KOPT-K1 (cell line): ENCODE data around the gene PTPRK.
"Not testable (repeated sequence)": the region's sequence is repeated elsewhere in the genome, so short reads cannot be mapped to it uniquely, and the experiment has no call there.

Source experiments
- H3K27ac ChIP-seq: fragments of 200-600 bp; sonication (generic); 2 replicates; pipeline ENCODE4 v1.5.1; 2016; ENCODE audit warnings: antibody characterized with exemption, mild to moderate bottlenecking, low read depth, low read length; ENCODE audit not compliant: poor library complexity, severe bottlenecking
- H3K36me3 ChIP-seq: fragments of 200-600 bp; sonication (generic); 2 replicates; pipeline ENCODE4 v1.5.1; 2017; ENCODE audit warnings: antibody characterized with exemption, mild to moderate bottlenecking, low read length, moderate library complexity; ENCODE audit not compliant: insufficient read depth
- H3K9me3 ChIP-seq: fragments of 200-600 bp; sonication (generic); 2 replicates; pipeline ENCODE4 v1.5.1; 2017; ENCODE audit warnings: antibody characterized with exemption, low read length, mild to moderate bottlenecking; ENCODE audit not compliant: insufficient read depth, poor library complexity, severe bottlenecking

The PTPRK gene

GRCh38 chr6:128024046-128024445 lies 496.4 kb downstream of the PTPRK start:
- Histone ChIP-seq H3K27ac (no peak overlapping the region), H3K9me3 (no peaks in the 10 kb centered on the region), H3K36me3 (no peaks in the 10 kb centered on the region)

DNA sequence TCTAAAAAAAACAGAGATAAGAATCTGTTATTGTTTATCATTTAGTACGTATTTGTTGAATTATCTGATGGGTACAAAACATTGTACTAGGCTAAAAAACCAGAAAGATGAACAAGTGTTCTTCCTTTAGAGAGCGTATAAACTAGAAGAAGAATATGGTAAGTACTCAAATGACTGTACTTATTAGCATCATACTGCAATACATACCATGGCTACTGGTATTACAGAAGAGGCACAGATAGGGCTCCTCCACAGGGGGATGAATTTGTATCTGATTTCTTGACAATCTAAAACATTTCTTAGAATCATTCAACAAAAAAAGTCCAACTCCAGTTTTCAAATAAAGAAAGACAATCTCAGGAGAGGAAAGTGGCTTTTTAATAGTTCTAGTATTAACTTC lies 501.6 kb downstream of the PTPRK start:
- H3K36me3 ChIP-seq: no peaks in the 10 kb centered on the region
- H3K9me3 ChIP-seq: no peaks in the 10 kb centered on the region
- no peak overlapping the region for H3K27ac ChIP-seq

GRCh38 chr6:128017288-128017687 lies 503.1 kb downstream of the PTPRK start:
- Histone ChIP-seq H3K9me3 (no peaks in the 10 kb centered on the region), H3K36me3 (no peaks in the 10 kb centered on the region), H3K27ac (no peak overlapping the region)

GRCh38 chr6:128007658-128008057 lies 512.7 kb downstream of the PTPRK start:
- H3K27ac ChIP-seq: no peak overlapping the region
- H3K9me3 ChIP-seq: no peaks in the 10 kb centered on the region
- H3K36me3 ChIP-seq: no peaks in the 10 kb centered on the region

DNA sequence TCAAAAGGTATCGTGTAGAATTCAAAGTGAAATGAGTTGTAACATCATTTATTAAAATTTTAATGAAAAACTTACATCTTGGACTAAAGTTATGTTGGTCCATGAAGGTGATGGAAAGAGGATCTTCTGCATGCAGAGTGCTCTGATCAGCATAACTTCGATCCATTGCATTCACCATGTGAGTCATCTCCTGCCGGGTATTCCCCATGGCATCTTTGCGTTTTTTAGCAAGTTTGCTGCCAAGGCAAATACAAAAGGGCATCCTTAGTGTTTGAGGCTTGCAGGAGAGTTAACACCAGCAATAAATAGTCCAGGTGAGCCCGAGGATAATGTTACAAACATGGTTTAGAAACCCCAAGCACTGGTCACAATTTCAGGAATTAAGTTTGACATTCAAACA lies 515.4 kb downstream of the PTPRK start:
- Histone ChIP-seq H3K9me3 (no peaks in the 10 kb centered on the region), H3K36me3 (no peaks in the 10 kb centered on the region), H3K27ac (no peak overlapping the region)

GRCh38 chr6:128000363-128000762 lies 520.0 kb downstream of the PTPRK start:
- Histone ChIP-seq H3K36me3 (no peaks in the 10 kb centered on the region), H3K9me3 (no peaks in the 10 kb centered on the region), H3K27ac (no peak overlapping the region)

- H3K36me3 ChIP-seq: no peaks in the 10 kb centered on the region
- no peaks in the 10 kb centered on the region for H3K9me3 ChIP-seq
- H3K27ac ChIP-seq: peak overlapping the region; percentile 90
Observed at GRCh38 chr6:127998985-127999384, 521.4 kb downstream of the PTPRK start.

GRCh38 chr6:127997496-127998164 lies 522.8 kb downstream of the PTPRK start:
- H3K9me3 ChIP-seq: no peaks in the 10 kb centered on the region
- H3K27ac ChIP-seq: peak overlapping the region; percentile 90
- H3K36me3 ChIP-seq: no peaks in the 10 kb centered on the region

- H3K9me3 ChIP-seq: no peaks in the 10 kb centered on the region
- no peaks in the 10 kb centered on the region for H3K36me3 ChIP-seq
- H3K27ac ChIP-seq: peak overlapping the region; percentile 90
Observed at GRCh38 chr6:127996925-127997324, 523.5 kb downstream of the PTPRK start.

DNA sequence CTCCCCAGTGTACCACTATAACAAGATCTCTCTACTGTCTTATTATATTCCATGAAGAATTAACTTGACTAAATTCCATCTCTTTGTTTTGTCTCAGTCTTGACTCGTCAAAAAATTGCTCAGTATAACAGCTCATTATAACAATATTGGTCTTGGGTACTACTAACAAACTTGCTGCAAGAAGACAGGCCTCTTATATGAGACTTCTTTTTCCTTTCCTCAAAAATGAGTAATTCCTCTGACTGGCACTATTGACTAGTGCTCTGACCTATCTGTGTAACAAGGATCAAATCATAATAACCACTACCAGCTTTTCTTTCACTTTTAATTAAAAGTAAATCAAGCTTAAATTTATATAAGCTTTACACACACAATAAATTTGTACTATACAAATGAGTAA lies 528.3 kb downstream of the PTPRK start:
- Histone ChIP-seq H3K9me3 (no peaks in the 10 kb centered on the region), H3K27ac (peak overlapping the region; percentile 47), H3K36me3 (0 out of 2 replicates have a peak, but pooled peaks cover 6% of the 10 kb centered on the region)

GRCh38 chr6:127990074-127990473 lies 530.3 kb downstream of the PTPRK start:
- no peaks in the 10 kb centered on the region for H3K9me3 ChIP-seq
- no peak overlapping the region for H3K27ac ChIP-seq
- 0 out of 2 replicates have a peak, but pooled peaks cover 6% of the 10 kb centered on the region for H3K36me3 ChIP-seq

GRCh38 chr6:127980996-127981395 lies 539.4 kb downstream of the PTPRK start:
- peaks cover 19% of the 10 kb centered on the region for H3K36me3 ChIP-seq
- H3K9me3 ChIP-seq: peaks cover 17% of the 10 kb centered on the region
- H3K27ac ChIP-seq: no peak overlapping the region

DNA sequence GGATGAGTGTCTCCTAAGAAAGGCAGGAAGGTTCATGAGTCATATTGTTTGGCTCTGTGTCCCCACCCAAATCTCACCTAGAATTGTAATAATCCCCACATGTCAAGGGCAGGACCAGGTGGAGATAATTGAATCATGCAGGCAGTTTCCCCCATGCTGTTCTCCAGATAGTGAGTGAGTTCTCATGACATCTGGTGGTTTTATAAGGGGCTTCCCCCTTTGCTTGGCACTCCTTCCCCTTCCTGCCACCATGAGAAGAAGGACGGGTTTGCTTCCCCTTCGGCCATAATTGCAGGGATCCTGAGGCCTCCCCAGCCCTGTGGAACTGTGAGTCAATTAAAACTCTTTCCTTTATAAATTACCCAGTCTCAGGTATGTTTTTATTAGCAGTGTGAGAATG lies 542.2 kb downstream of the PTPRK start:
- not testable (repeated sequence) for H3K27ac ChIP-seq
- Histone ChIP-seq H3K36me3 (peaks cover 23% of the 10 kb centered on the region), H3K9me3 (peaks cover 20% of the 10 kb centered on the region)

- Histone ChIP-seq H3K36me3 (peaks cover 23% of the 10 kb centered on the region), H3K9me3 (peaks cover 20% of the 10 kb centered on the region), H3K27ac (no peak overlapping the region)
Observed at GRCh38 chr6:127976796-127977195, 543.6 kb downstream of the PTPRK start.

- Histone ChIP-seq H3K9me3 (peaks cover 20% of the 10 kb centered on the region), H3K36me3 (peaks cover 23% of the 10 kb centered on the region), H3K27ac (no peak overlapping the region)
Observed at GRCh38 chr6:127976111-127976510, 544.3 kb downstream of the PTPRK start.

GRCh38 chr6:127972815-127973214 lies 547.6 kb downstream of the PTPRK start:
- peak overlapping the region; percentile 93 for H3K27ac ChIP-seq
- peaks cover 15% of the 10 kb centered on the region for H3K36me3 ChIP-seq
- H3K9me3 ChIP-seq: peaks cover 13% of the 10 kb centered on the region
